GM21576 (cell line): ENCODE data around the gene UBE2J2.
"Not testable (repeated sequence)": the region's sequence is repeated elsewhere in the genome, so short reads cannot be mapped to it uniquely, and the experiment has no call there.

ENCODE experiments used
- ATAC-seq: cut with Tn5 transposase; IDR thresholded peaks from one replicate; pipeline ENCODE4 v1.9.1; 2021; ENCODE audit warnings: mild to moderate bottlenecking, moderate library complexity; ENCODE audit not compliant: unreplicated experiment

UBE2J2 gene

DNA sequence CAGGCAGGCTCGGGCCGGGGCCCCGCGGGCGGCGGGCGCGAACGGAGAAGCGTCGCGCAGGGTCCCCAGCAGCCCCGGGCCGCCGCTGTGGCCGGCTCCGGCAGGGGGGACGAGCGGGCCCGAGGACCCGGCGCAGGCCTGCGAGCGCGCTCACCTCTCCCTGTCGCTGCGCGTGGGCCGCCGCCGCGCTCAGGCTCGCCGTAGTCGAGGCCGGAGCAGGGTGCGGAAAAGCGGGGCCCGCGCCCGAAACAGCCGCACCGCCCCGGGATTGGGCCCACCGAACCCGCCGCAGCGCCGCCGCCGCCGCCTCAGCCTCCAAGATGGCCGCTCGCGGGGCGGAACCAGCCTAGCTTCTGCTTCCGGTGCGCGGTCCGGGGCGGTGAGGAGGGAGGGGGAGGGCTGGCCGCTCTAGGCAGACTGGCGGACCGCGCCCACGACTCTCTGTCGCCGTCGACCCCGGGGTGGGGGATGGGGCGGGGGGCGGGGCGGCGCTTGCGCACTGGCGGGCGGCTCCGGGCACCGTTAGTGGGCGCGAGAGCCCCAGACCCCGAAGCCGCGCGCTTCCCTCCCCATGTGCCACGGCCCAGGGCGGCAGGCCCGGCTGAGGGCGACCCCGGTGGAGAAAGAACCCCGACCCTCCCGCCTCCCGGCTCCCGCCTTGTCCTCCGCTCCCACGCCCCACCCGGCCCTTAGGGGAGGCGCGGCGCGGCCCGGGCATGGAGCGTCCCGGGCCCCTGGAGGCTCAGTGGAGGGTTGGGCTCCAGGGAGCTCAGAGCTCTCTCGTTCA, at the start of gene UBE2J2:
TSS of gene UBE2J2 (minus strand) at position 343 of the 787 bp plus-strand sequence. CDS start 5,862 bp downstream, outside the sequence.
- ATAC-seq: peak; percentile 70

DNA sequence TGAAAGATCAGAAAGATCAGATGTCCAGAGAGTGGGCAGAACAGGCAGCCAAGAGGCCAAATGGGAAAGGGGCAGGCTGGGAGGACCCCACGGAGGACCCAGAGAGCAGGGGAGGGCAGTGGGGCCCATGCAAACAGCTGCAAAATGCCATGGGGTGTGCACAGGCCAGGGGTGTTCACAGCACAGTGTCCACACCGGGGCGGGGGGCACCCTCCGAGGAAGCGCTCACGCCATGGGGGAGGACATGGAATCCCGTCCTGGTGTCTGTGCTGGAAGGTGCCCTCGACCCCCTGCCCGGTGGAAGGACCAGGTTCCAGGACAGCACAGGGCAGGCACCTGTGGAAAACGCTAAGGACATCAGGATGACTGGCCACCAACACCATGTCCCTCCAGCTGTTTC, 49.3 kb upstream of the UBE2J2 start:
- ATAC-seq: no peak

DNA sequence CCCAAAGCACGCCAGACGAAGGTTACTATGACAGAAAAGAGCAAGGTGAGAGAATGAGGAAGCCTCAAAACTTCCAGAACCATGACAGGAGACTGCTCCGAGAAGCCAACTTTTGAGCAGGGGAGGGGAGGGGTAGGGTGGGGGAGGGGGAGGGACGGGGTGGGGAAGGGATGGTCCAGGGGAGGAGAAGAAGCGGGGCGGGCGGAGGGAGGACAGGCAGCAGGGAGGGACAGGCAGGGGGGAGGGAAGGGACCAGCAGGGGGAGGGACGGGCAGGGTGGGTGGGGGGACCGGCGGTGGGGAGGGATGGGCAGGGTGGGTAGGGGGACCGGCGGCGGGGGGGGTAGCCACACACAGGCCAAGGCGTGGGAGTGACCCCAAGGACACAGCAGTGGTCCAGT, 48.8 kb upstream of the UBE2J2 start:
- no peak for ATAC-seq

DNA sequence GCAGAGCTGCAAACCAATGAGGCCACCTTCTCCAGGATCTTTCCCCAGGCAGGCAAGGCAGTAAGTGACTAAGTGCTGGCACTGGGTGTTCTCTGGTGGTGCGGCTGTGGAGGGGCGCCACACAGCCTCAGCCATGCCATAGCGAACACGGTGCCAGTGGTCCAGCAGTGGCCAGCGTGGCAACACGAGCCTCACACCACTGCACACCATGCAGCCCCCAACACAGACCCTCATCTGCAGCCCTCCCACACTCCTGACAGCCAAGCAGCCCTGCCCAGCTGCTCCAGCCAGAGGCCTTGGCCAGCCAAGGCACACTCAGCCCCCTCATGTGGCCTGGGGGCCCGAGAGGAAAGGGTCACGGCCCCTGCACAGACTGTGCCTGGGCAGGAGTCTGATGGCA, 47.8 kb upstream of the UBE2J2 start:
- no peak for ATAC-seq

DNA sequence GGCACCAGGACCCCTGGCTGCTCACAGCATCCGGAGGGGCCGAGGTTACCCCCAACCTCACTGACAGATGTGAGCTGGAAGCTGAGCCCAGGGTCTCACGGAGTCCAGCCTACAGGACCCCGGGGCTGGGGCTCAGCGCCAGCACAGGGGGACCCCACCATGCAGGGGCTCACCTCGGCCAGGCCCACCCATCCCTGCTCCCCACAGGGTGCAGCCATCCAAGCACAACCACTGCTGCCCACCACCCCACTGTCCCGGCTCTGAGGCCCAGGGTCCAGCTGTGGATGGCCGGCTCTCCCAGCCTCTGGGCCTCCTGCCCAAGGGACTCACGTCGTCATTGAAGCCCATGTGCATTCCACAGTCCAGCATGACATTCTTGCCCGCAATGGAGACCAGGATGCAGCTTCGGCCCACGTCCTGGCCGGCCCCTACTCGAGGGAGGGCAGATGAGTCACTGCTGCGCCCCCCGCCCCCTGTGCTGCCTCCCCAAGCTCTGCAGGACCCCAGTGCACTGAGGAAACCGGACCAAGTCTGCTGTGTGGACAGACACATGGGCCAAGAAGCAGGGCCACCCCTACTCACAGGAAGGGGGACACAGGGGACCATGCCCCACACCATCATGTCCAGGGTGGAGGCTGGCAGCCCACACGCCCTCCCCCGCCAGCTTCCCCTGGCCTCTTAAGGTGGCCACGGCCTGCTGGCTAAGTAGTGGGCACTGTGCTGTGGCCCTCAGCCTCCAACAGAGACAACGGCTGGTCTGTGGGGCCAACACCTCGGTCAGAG, 47.2 kb upstream of the UBE2J2 start:
- no peak for ATAC-seq

DNA sequence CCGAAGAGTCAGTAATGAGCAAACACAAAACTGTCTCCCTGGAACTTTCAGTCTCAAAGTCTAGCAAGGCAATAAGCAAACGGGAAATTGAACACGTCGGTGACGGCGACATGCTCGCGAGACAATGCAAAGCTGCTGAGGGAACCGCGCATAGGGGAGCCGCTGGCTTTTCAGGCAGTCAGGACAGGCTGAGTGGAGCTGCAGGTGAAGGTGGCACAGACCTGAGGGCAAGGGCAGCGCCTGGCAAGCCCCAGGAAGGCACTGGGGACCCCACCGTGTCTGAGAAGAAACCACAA, 45.9 kb upstream of the UBE2J2 start:
- no peak for ATAC-seq

DNA sequence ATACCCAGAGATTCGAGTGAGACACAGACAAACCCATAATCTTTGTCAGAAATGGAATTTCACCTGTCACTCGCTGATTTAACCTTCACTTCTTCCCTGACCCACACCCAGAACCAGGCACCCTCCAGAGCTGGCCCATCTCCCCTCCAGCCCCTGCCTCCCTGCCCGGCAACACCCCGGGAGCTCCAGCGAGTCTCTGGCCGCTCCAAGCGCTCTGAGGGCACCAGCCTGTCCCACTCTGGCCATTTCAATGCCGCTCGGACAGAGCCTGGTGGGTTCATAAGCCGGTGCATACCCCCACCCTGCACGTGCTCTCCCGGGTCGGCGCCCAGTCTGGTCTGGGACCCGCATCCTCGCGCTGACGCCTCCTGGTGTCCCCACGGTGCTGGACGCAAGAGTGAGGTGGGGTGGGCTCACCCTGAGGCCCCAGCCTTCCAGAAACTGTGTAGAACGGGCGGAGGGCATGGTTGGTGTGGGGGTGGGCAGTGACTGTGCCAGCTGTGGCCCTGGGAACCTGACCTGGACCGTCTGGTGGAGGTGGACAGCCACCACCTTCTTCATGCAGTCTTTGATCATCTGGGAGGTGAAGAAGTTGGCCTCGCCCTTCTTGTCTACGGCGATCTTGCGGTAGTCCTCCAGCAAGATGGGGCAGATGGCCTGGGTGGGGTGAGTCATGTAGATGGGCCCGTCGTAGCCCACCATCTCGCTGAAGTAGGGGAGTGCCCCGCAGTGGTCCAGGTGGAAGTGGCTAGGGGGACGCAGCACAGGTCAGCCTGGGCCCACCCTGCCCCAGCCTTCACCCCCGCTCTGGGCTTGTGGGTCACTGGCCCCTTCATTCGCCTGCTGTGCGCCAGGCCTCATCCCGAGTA, 45.4 kb upstream of the UBE2J2 start:
- no peak for ATAC-seq

DNA sequence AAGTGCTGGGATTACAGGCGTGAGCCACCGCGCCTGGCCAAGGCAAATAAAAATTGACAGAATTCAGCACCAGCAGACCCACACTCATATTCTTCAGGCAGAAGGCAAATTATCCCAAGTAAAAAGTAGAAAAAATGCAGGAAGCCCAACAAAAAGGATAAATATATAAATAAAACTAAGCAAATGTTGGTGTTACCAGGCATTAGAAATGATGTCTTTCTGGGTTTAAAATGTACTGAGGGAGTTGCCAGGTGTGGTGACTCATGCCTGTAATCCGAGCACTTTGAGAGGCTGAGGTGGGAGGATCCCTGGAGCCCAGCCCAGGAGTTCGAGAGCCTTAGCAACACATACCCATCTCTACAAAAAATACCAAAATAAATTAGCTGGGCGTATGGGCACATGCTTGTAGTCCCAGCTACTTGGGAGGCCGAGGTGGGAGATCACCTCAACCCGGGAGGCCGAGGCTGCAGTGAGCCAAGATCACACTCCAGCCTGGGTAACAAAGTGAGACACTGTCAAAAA, 44.5 kb upstream of the UBE2J2 start:
- ATAC-seq: no peak

DNA sequence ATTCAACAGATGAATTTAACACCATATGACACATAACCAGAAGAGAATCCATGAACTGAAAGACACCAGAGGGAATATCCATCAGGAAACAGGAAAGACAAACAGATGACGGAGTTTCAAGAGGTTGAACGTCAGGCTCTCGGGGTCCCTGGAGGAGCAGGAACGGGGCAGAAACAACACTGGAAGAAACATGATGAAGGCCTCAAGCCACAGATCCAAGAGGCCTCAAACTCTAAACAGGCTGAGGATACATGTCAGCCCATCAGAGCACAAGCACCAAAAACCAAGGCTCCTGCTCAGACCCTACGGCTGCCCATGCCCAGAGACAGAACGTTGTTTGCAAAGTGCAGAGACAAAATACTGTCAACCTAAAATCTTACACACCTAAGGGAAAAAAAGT, 43.8 kb upstream of the UBE2J2 start:
- ATAC-seq: no peak

DNA sequence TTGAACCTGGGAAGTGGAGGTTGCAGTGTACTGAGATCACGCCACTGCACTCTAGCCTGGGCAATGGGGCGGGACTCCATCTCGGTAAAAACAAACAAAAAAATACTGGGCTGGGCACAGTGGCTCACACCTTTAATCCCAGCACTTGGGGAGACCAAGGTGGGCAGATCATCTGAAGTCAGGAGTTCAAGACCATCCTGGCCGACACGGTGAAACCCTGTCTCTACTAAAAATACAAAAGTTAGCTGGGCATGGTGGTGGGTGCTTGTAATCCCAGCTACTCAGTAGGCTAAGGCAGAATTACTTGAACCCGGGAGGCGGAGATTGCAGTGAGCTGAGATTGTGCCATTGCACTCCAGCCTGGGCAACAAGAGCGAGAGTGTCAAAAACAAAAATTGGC, 42.5 kb upstream of the UBE2J2 start:
- ATAC-seq: not testable (repeated sequence)

DNA sequence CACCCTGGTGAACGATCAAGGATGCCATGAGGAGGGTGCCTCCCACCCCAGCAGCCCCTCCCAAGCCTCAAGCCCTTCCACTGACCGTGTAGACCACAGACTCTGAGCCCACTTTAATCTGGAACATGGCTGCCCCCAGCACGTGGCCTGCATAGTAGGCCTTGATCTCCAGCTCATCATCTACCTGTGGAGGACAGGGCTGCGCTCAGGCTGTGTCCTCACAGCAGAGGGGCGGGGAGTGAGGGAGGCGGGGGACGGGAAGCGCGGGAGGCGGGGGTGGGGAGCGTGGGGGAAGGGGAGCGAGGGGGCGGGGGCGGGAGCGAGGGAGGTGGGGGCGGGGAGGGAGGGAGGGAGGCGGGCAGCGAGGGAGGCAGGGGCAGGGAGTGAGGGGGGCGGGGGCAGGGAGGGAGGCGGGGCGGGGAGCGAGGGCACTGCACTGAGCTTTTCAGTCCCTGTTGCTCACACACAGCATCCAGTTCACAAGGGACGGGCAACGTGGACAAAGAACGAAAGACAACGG, 41.8 kb upstream of the UBE2J2 start:
- no peak for ATAC-seq

DNA sequence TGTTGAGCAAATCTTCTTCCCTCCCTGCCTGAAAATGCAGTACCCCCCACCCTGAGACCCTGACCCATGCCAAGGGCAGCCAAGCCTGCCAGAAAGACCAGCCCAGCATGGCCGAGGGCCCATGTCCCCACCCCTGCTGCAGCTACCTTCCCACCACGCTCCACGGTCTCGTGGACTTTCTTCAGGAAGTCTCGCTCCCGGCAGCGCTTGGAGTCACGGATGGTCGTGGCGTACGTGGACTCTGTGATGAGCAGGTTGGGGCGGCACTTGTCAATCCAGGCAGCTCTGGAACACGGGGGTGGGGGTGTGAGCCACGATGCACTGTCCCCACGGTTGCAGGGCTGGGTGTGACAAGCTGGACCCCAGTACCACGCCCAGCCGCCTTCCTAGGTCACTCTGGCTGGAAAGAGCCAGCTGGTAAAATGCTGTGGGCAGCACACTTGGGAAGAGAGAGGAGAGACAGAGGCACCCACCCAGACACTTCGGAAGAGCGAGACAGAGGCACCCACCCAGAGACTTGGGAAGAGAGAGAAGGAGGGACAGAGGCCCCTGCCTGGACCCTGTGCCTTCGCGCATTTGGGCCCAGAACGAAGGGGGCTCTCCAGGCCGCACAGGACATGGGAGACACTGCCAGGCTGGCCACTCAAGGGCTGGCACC, 41.2 kb upstream of the UBE2J2 start:
- no peak for ATAC-seq

DNA sequence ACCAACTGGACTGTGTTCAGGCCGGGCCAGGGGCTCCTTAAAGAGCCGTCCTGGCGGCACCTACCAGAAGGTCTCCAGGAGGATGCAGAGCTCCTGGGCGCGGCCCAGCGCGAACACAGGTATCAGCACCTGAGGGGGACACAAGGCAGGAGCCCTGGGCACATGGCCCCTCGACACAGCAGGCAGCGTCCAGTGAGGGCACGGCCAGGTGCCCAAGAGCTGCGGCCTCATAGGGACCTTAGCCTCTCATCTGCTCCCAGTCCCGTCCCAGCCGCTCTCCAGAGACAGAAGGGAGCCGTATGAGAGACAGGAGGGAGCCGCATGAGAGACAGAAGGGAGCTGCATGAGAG, 40.6 kb upstream of the UBE2J2 start:
- no peak for ATAC-seq

DNA sequence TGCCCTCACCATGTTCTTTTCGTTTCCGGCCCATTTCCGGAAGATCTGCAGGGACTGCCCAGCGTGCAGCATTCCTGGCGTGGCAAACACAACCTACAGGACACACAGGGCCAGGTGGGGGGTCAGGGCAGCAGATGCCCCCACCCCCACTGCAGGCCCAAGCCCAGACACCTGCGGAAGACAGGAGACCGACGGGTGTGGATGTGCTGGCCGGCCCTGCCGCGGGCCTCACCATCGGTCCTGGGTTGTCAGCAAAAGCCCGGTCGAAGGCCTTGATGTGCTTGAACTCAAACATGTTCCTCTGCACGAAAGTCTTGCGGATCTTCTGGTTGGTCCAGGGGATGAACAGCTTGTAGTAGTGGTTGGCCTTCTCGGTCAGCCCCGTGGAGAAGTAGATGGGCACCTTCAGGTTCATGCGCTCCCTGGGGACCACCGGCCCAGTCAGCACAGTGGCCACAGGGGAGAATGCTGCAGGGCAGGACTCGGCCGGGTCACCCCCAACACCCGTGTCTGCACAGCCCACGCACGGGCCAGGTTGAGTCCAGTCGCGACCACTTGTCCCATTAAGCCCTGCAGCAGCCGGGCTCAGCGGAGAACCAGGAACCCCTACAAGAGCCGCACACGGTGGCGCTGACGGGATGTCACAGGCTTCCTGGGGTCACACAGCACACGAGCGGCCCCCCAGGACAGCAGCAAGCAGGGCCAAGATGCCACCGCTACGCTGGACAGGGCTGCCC, 40.0 kb upstream of the UBE2J2 start:
- ATAC-seq: no peak

DNA sequence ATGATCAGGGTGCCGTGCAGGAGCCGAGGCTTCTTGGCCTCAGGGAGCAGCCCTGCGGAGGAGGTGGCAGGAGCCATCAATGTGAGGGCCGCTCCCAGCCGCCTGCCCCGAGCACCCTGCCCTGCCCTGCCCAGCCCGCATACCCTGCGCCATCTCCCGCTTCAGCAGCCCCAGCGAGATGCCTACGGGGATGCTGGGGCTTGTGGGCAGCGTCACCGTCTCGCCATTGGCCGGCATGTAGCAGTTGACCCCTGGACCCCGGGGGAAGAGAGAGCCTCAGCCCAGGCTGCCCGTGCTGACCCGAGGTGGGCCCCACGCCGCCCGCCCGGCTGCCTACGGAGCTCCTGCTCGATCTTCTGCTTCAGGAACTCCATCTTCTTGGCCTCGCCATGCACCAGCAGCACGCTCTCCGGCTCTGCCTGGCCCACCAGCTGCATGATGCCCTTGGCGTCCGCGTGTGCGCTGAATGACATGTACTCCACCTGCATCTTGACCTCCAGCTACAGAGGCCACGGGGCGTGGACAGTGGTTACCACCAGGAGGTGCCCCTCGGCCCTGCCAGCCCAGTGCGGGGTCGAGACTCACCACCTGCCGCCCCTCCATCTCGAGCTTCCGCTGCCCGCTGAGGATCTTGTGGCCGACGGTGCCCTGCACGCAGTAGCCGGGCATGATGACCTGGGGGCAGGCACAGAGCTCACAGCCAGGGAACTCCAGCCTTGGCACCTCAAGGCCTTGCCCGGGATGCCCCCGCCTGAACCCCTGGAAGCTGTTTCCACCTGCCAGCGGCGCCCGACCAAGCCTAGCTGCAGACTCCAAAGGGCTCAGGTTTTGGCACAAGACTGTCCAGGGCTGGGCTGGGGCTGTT, 39.0 kb upstream of the UBE2J2 start:
- ATAC-seq: no peak

DNA sequence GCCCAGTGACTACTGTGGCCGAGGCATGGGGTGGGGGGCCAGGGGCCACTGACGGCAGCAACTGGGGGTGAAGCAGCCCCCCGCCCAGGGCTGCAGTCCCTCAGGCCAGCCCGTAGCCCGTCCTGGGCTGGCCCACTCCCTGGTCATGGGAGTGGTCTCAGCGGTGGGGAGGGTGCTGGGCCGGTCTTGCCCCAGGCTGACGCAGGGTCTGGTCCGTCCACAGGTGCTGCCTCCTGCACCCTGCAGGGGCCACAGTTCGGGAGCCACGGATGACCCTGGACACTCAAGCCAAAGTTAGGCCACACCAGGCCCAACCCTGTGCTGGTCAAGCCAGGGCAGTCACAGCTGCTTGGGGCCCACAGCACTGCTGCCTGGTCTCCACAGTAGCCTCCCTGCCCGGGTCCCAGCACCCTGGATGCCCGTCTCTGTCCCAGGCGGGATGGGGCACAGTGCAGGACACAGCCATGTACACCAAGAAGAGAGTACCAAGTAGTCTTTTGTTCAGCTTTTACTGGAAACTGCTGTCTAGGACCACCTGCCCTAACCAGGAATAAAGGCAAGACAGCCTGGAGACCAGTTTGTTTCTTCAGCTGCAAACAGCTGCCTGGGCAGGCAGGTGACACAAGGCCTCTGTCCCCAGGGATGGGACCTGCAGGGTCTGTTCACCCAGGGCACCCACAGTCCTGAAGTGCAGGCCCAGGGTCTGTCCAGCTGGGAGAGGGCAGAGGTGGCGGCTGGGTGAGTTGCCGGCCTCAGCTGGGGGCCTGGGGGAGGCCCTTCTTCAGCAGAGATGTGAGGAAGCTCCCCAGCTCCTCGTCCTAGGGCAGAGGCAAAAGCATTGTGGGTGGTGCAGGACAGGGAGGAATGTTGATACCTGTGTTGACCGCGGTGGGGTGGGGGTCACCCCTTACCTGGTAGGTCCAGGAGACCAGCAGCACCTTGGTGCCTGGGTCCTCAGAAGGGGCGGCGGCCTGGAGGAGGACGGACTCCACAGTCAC, 37.8 kb upstream of the UBE2J2 start:
- ATAC-seq: no peak

DNA sequence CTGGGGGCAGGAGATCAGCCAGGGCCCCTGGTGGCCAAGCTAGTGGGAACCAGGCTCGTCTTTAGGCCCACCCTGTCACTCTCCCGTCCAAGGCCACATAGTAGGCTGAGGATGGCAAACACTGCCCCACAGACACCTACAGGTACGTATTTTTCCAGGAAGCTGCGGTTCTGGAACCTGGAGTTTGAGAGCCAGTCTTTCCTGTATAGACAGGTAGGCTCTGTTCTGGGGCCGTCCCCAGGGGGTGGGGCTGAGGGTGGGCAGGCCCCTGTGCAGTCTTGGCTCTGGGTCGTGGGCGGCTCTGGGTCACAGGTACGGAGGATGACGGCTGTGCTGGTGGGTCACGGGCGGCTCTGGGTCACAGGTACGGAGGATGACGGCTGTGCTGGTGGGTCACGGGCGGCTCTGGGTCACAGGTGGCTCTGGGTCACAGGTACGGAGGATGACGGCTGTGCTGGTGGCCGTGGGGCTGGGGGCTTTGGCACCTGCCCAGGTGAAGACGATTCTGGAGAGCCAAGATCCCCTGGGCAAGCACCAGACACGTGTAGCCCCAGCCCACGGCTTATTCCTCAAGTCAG, 36.9 kb upstream of the UBE2J2 start:
- no peak for ATAC-seq

DNA sequence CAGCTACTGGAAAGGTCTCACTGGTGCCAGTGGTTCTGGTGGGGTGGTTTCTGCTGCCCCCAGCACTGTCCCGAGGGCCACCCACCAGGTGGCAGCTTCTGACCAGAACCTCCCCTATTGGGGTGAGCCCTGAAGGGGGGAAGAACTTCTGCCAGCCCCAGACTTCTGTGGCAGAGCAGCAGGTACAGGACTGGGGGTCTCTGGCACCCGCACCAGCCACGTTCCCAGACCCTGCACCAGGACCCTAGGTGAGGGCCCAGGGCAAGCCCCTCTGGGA, 36.4 kb upstream of the UBE2J2 start:
- no peak for ATAC-seq
